GM12878 (cell line): ENCODE results near the gene NEMP2. TPM values are rescaled to one million over a fixed set of nuclear protein-coding genes. Genes with fewer than 3 reads are reported as not detected.

Source experiments
- ATAC-seq: fragments of 200-7000 bp; cut with Tn5 transposase; 3 replicates; pipeline ENCODE4 v1.9.1; 2020; ENCODE audit warnings: mild to moderate bottlenecking, moderate library complexity
- BruUV-seq: library from RNA; stranded (reverse); fragments of 400-500 nt; replicated peaks from 2 replicates; lab custom pipeline; 2021; lab: Mats Ljungman, UMichigan
- CTCF ChIA-PET: fragments of 300-600 bp; sonication (Branson Sonifier 250); formaldehyde crosslinking; extraction: SDS; loops from one replicate; lab custom pipeline; 2021; ENCODE audit warnings: inconsistent platforms; lab: Yijun Ruan, JAX
- POLR2A ChIA-PET: fragments of 350-600 bp; formaldehyde crosslinking; extraction: SDS; loops from one replicate; lab custom pipeline; 2021; ENCODE audit warnings: inconsistent platforms; lab: Charles Lee
- RAD21 ChIA-PET: fragments of 300-600 bp; sonication (Branson Sonifier 250); formaldehyde crosslinking; loops from one replicate; lab custom pipeline; 2023; ENCODE audit warnings: antibody characterized with exemption; ENCODE audit not compliant: unreplicated experiment; lab: Charles Lee
- SMC1A ChIA-PET: fragments of 300-600 bp; sonication (Branson Sonifier 250); formaldehyde crosslinking; loops from one replicate; lab custom pipeline; 2023; ENCODE audit not compliant: unreplicated experiment, uncharacterized antibody; lab: Charles Lee
- DNase-seq: peaks from one replicate; pipeline ENCODE4 v3.0.0-alpha.2; 2011; ENCODE audit warnings: low read depth, low spot score
- FAIRE-seq: peaks from 3 replicates; lab custom pipeline; 2011; peaks lifted over from hg19 to GRCh38; lab: Jason Lieb, UNC
- H2AFZ ChIP-seq: 2 replicates; pipeline ENCODE4 v1.6.0; 2011; ENCODE audit warnings: low read depth, low read length, control low read depth; ENCODE audit not compliant: control insufficient read depth
- H3K27ac ChIP-seq: 2 replicates; pipeline ENCODE4 v1.5.1; 2011; ENCODE audit warnings: control low read depth; ENCODE audit not compliant: control insufficient read depth, insufficient read depth
- H3K27me3 ChIP-seq, 2 experiments: replicated peaks in 1 of 2; 2 replicates each; pipeline versions ENCODE4 v1.6.0 to v1.6.1; 2011; ENCODE audit warnings: low read length in 1 of 2; ENCODE audit not compliant: control insufficient read depth in 2 of 2, insufficient read depth in 2 of 2
- H3K36me3 ChIP-seq, 2 experiments: 2 replicates each; pipeline ENCODE4 v1.5.1; 2011; ENCODE audit warnings: low read length in 1 of 2; ENCODE audit not compliant: control insufficient read depth in 2 of 2, insufficient read depth in 2 of 2
- H3K4me1 ChIP-seq: 2 replicates; pipeline ENCODE4 v1.6.1; 2011; ENCODE audit warnings: mild to moderate bottlenecking, low read length, moderate library complexity, mixed read lengths; ENCODE audit not compliant: control insufficient read depth, insufficient read depth
- H3K4me2 ChIP-seq: 2 replicates; pipeline ENCODE4 v1.6.0; 2011; ENCODE audit warnings: control low read depth; ENCODE audit not compliant: control insufficient read depth, insufficient read depth
- H3K4me3 ChIP-seq: fragments of 200-600 bp; sonication (generic); 2 replicates; pipeline ENCODE4 v1.5.1; 2016
- H3K79me2 ChIP-seq: 2 replicates; pipeline ENCODE4 v1.6.0; 2011; ENCODE audit warnings: low read length; ENCODE audit not compliant: control insufficient read depth, insufficient read depth
- H3K9ac ChIP-seq: 2 replicates; pipeline ENCODE4 v1.8.0; 2011; ENCODE audit warnings: low read length, control low read depth, mixed read lengths; ENCODE audit not compliant: control insufficient read depth, insufficient read depth
- H3K9me3 ChIP-seq: replicated peaks from 3 replicates; pipeline ENCODE4 v1.5.1; 2011; ENCODE audit warnings: mild to moderate bottlenecking, low read length; ENCODE audit not compliant: control insufficient read depth, insufficient read depth
- H4K20me1 ChIP-seq: 2 replicates; pipeline ENCODE4 v1.6.0; 2011; ENCODE audit not compliant: control insufficient read depth, insufficient read depth
- CBX5 ChIP-seq: sonication (generic); IDR thresholded peaks from 2 replicates; pipeline ENCODE4 v1.6.1; 2016; ENCODE audit warnings: low read depth, moderate library complexity, mild to moderate bottlenecking, inconsistent platforms
- CHD4 ChIP-seq: fragments of 200-600 bp; sonication (generic); IDR thresholded peaks from 2 replicates; pipeline ENCODE4 v1.6.1; 2016; ENCODE audit warnings: mild to moderate bottlenecking
- EZH2 ChIP-seq: IDR thresholded peaks from 2 replicates; pipeline ENCODE4 v1.6.1; 2012; ENCODE audit warnings: low read depth, mild to moderate bottlenecking, control low read depth, inconsistent platforms, low read length, borderline replicate concordance; ENCODE audit not compliant: control insufficient read depth
- HDAC2 ChIP-seq: fragments of 200-600 bp; sonication (generic); IDR thresholded peaks from 2 replicates; pipeline ENCODE4 v1.6.1; 2017
- IKZF2 ChIP-seq, 2 experiments: fragments of 450-650 bp; IDR thresholded peaks; 2 replicates each; pipeline ENCODE4 v1.6.1; 2017; ENCODE audit warnings: mild to moderate bottlenecking in 2 of 2, moderate library complexity in 2 of 2
- JUNB ChIP-seq: IDR thresholded peaks from 2 replicates; pipeline ENCODE4 v1.6.1; 2016; ENCODE audit warnings: antibody characterized with exemption, mild to moderate bottlenecking
- SIN3A ChIP-seq: IDR thresholded peaks from 2 replicates; pipeline ENCODE4 v1.6.1; 2012; ENCODE audit warnings: low read depth, low read length, improper control_type of control experiment
- SIX5 ChIP-seq: IDR thresholded peaks from 2 replicates; pipeline ENCODE4 v1.6.1; 2011; ENCODE audit warnings: mild to moderate bottlenecking, low read depth, low read length, moderate library complexity; ENCODE audit not compliant: severe bottlenecking
- SP1 ChIP-seq: IDR thresholded peaks from one replicate; pipeline ENCODE4 v1.6.1; 2011; ENCODE audit warnings: low read depth, low read length
- TARDBP ChIP-seq: IDR thresholded peaks from 2 replicates; pipeline ENCODE4 v1.6.1; 2016; ENCODE audit warnings: borderline replicate concordance
- ZBED1 ChIP-seq: IDR thresholded peaks from 2 replicates; pipeline ENCODE4 v1.6.1; 2016; ENCODE audit warnings: borderline replicate concordance
- WGBS: methylation state at CpG from one replicate; pipeline ENCODE4 v1.1.6; 2016; ENCODE audit warnings: low lambda C conversion rate; ENCODE audit not compliant: insufficient replicate concordance, insufficient coverage; ENCODE audit errors: missing lambda C conversion rate; 5-methylcytosine and 5-hydroxymethylcytosine counted together
- in situ Hi-C: fragments of 300-500 bp; cut with MboI; formaldehyde crosslinking; loops from 9 replicates; pipeline ENCODE4 v1.14.3; 2018; ENCODE audit warnings: mixed read lengths
- intact Hi-C: fragments of 100-400 bp; cut with micrococcal nuclease; formaldehyde crosslinking; loops from one replicate; pipeline ENCODE4 v1.14.2; 2022; ENCODE audit not compliant: unreplicated experiment
- polyA plus RNA-seq, 11 experiments: library from polyadenylated mRNA; depleted of rRNA in 4 of 11; unstranded in 6 of 11; stranded (reverse) in 5 of 11; fragments of >200 nt; fragmentation: Nextera tagmentation in 4 of 11; fragmentation: Illumina TruSeq in 1 of 11; extraction: Ambion mirVana in 4 of 11; extraction: Trizol in 1 of 11; gene quantifications; 1 replicate in 1 of 11; 2 replicates in 10 of 11; pipeline versions ENCODE4 v1.2.1 to v1.2.3, GENCODE V29; 2011 to 2016; ENCODE audit warnings: inconsistent platforms in 2 of 11, missing spikeins in 2 of 11, low read depth in 1 of 11
- total RNA-seq, 4 experiments: library from RNA; depleted of rRNA in 3 of 4; stranded (reverse); fragments of >200 nt in 3 of 4; fragmentation: Illumina TruSeq in 1 of 4; extraction: Trizol in 1 of 4; gene quantifications; 2 replicates each; pipeline versions ENCODE4 v1.2.1 to v1.2.3, GENCODE V29; 2013 to 2021
- TF ChIP-seq, protein P1 (sequence below): IDR thresholded peaks from 2 replicates; pipeline ENCODE4 v1.6.1; 2011; ENCODE audit warnings: borderline replicate concordance, low read depth, mild to moderate bottlenecking, moderate library complexity, mixed read lengths, low read length; ENCODE audit not compliant: insufficient read depth; ENCODE audit errors: extremely low read length

Gene NEMP2
- total and polyA plus RNA-seq, 10 of the 15 experiments (the other 5 are each of a cell fraction or from before 2014, with no cell fraction given), result 2.3 to 14.0 (median 8.1) TPM

DNA sequence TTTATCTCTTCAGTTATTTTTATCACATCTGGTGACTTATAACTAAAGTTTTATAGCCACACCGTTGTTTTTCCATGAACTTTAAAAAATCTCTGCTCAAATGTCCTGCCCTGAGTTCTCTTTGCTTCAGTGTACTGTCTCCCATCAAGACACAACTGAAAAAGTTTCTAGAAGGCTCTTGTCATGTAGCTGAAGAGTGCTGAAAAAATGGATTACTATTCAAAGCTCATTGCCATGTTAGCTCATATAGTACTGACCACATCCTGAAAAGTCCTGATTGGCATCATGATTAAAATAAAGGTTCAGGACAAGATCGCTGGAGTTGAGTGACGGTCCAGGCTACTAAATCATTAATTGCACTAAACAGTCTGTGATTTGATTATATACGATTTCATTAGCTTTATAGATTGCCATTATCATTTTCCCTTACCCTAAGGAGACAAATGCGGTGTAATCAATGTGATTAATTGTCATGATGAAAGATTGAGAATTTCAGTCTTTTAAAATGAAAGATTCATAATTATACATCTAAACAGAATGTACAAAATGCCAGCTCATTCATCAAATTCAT is 64.2 kb downstream of the NEMP2 start:
- in situ Hi-C loops, result no loop called here
- RAD21 ChIA-PET, result interaction anchor here (1.4 kb wide), 1 partner anchor 11 kb away, joined by 4 read pairs; no protein-coding TSS in a partner anchor
- intact Hi-C loops, result no loop called here
- Histone ChIP-seq H3K27me3 (no peaks in the 10 kb centered on the region), H3K4me1 (peaks cover 48% of the 10 kb centered on the region), H3K36me3 (peaks cover 0 to 5% of the 10 kb centered on the region in 2 experiments; a peak in 2 of 4 replicates), H3K9ac (no peak overlapping the region), H2AFZ (no peak overlapping the region), H3K4me3 (no peak overlapping the region), H3K79me2 (peaks cover 34% of the 10 kb centered on the region), H4K20me1 (no peaks in the 10 kb centered on the region), H3K27ac (peak overlapping the region; percentile 82), H3K9me3 (no peaks in the 10 kb centered on the region; the same call in 1 of the 3 replicates), H3K4me2 (no peak overlapping the region)
- WGBS, result 97% methylated on average over 5 of the region's 5 CpGs
- BruUV-seq, result no TSS peak
- no peak for TF ChIP-seq EZH2
- CTCF ChIA-PET, result interaction anchor here (0.7 to 1.2 kb wide), 8 partner anchors 11 to 783 kb away, joined by 3 read pairs; no protein-coding TSS in a partner anchor
- FAIRE-seq (no peak), ATAC-seq (no peak), DNase-seq (no peak)
- POLR2A ChIA-PET, result interaction anchor here (0.5 kb wide), 2 partner anchors 59 to 538 kb away, joined by 4 to 12 read pairs; no protein-coding TSS in a partner anchor
- SMC1A ChIA-PET, result interaction anchor here (0.6 to 1.6 kb wide), 9 partner anchors 11 to 90 kb away, joined by 3 to 9 read pairs (median 3); no protein-coding TSS in a partner anchor

DNA sequence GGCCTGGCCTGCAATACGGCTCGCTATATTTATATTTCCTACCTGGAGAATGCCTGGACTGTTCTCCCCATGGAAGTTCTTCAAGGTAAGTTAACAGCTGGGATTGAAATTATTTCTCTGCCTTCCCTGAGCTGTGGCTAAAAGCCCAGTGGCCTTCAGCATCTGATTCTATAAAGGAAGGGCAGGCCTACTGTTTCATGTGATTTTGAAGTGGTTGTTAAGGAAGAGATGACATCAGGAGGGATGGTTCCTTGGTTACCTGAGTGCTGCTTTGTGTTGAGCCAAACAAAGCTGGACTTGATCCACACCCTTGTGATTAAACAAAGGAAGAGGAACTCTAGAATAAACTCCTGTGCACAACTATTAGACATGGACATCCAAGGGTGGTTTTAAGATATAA is 64.8 kb downstream of the NEMP2 start:
- Histone ChIP-seq H3K4me1 (peaks cover 52% of the 10 kb centered on the region), H4K20me1 (no peaks in the 10 kb centered on the region), H3K4me3 (no peak overlapping the region), H3K36me3 (peaks cover 0 to 5% of the 10 kb centered on the region in 2 experiments; a peak in 2 of 4 replicates), H3K27me3 (no peaks in the 10 kb centered on the region), H3K9me3 (no peaks in the 10 kb centered on the region; the same call in 1 of the 3 replicates), H2AFZ (no peak overlapping the region), H3K79me2 (peaks cover 36% of the 10 kb centered on the region), H3K27ac (peak overlapping the region; percentile 82), H3K4me2 (peak overlapping the region; percentile 42; the same call in 1 of the 2 replicates), H3K9ac (no peak overlapping the region)
- WGBS, result 100% methylated on average over 2 of the region's 2 CpGs
- SMC1A ChIA-PET, result interaction anchor here (0.6 to 1.6 kb wide), 8 partner anchors 11 to 89 kb away, joined by 3 to 9 read pairs (median 3); no protein-coding TSS in a partner anchor
- no peak for DNase-seq
- RAD21 ChIA-PET, result no interaction called here
- CTCF ChIA-PET, result interaction anchor here (0.9 to 1.2 kb wide), 3 partner anchors 11 to 784 kb away, joined by 3 read pairs; no protein-coding TSS in a partner anchor
- in situ Hi-C loops (no loop called here), intact Hi-C loops (no loop called here)
- FAIRE-seq, result no peak
- no TSS peak for BruUV-seq
- TF ChIP-seq, protein P1, sequence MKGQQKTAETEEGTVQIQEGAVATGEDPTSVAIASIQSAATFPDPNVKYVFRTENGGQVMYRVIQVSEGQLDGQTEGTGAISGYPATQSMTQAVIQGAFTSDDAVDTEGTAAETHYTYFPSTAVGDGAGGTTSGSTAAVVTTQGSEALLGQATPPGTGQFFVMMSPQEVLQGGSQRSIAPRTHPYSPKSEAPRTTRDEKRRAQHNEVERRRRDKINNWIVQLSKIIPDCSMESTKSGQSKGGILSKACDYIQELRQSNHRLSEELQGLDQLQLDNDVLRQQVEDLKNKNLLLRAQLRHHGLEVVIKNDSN, result no peak
- TF ChIP-seq SP1 (no peak), TARDBP (no peak), HDAC2 (no peak), SIX5 (no peak), CBX5 (no peak), IKZF2 (IDR thresholded peaks at IDR 0.05) (no peak), SIN3A (no peak), JUNB (no peak), CHD4 (no peak), ZBED1 (no peak)
- ATAC-seq, result peak; percentile 19; the same call in 2 of the 3 replicates
- POLR2A ChIA-PET, result no interaction called here
